ENCODE results near the gene GPR78.

The GPR78 gene

DNA sequence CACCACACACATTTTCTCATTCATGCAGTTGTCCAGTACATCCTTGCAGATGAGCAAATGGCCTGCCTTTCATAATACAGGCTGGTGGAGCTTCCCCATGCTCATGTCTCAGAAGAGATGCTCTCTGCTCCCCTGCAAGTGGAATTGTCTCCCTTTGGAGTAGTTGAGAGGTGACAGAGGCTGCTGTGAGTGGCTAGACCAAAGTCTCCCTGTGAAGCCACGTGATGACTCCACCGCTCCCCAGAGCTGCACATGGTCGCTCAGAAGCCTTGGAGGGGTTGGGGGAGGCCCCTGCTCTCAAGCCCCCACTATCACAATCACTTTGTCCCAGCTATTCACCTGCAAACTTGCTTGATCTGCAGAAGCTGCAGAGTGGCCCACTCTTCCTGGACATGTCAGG lies 1.5 kb upstream of the GPR78 start:
- no peak for ATAC-seq
- no peak for TF ChIP-seq TOX (CRISPR knock-in tag; IDR thresholded peaks at IDR 0.05; ENCODE audit: borderline replicate concordance)
- TF ChIP-seq ZFP3 (CRISPR knock-in tag; IDR thresholded peaks at IDR 0.05), result no peak
- TF ChIP-seq OSR1 (CRISPR knock-in tag; IDR thresholded peaks at IDR 0.05), result no peak

- ATAC-seq, result no peak
- no peak for TF ChIP-seq RARB (CRISPR knock-in tag; IDR thresholded peaks at IDR 0.05)
- no peak for TF ChIP-seq ESRRG (CRISPR knock-in tag; IDR thresholded peaks at IDR 0.05)
- TF ChIP-seq ZFP3 (CRISPR knock-in tag; IDR thresholded peaks at IDR 0.05), result no peak
- TF ChIP-seq ZNF565 (CRISPR knock-in tag; conservative IDR thresholded peaks at IDR 0.05; ENCODE audit: low read depth), result no peak
- TF ChIP-seq BACH2 (CRISPR knock-in tag; IDR thresholded peaks at IDR 0.05; ENCODE audit: borderline replicate concordance), result no peak
- TF ChIP-seq ZFP30 (CRISPR knock-in tag; IDR thresholded peaks at IDR 0.05), result no peak
- TF ChIP-seq SNAI2 (CRISPR knock-in tag; IDR thresholded peaks at IDR 0.05), result no peak
- TF ChIP-seq CSDC2 (CRISPR knock-in tag; IDR thresholded peaks at IDR 0.05), result no peak
Measured at GRCh38 chr4:8579526-8580320, 469 bp upstream of the GPR78 start.

- ATAC-seq, result peak; percentile 9; the same call in 1 of the 3 replicates
- TF ChIP-seq BACH2 (CRISPR knock-in tag; IDR thresholded peaks at IDR 0.05; ENCODE audit: borderline replicate concordance) (no peak), CSDC2 (CRISPR knock-in tag; IDR thresholded peaks at IDR 0.05) (no peak), ZC3H10 (CRISPR knock-in tag; IDR thresholded peaks at IDR 0.05) (no peak), ZNF8 (CRISPR knock-in tag; IDR thresholded peaks at IDR 0.05) (no peak), PPARA (CRISPR knock-in tag; IDR thresholded peaks at IDR 0.05; ENCODE audit: borderline replicate concordance) (no peak), RARB (CRISPR knock-in tag; IDR thresholded peaks at IDR 0.05) (no peak), OSR1 (CRISPR knock-in tag; IDR thresholded peaks at IDR 0.05) (no peak), TCF4 (CRISPR knock-in tag; IDR thresholded peaks at IDR 0.05; ENCODE audit: borderline replicate concordance) (no peak), TSHZ2 (CRISPR knock-in tag; IDR thresholded peaks at IDR 0.05) (no peak), ISL1 (CRISPR knock-in tag; IDR thresholded peaks at IDR 0.05) (no peak), ZNF70 (CRISPR knock-in tag; IDR thresholded peaks at IDR 0.05) (no peak), ARNTL (CRISPR knock-in tag; IDR thresholded peaks at IDR 0.05; ENCODE audit: borderline replicate concordance, low read depth) (no peak), PATZ1 (CRISPR knock-in tag; IDR thresholded peaks at IDR 0.05; ENCODE audit: borderline replicate concordance) (no peak), ZNF565 (CRISPR knock-in tag; conservative IDR thresholded peaks at IDR 0.05; ENCODE audit: low read depth) (no peak), ESRRG (CRISPR knock-in tag; IDR thresholded peaks at IDR 0.05) (no peak), SNAI2 (CRISPR knock-in tag; IDR thresholded peaks at IDR 0.05) (no peak)
- TF ChIP-seq, protein P1, sequence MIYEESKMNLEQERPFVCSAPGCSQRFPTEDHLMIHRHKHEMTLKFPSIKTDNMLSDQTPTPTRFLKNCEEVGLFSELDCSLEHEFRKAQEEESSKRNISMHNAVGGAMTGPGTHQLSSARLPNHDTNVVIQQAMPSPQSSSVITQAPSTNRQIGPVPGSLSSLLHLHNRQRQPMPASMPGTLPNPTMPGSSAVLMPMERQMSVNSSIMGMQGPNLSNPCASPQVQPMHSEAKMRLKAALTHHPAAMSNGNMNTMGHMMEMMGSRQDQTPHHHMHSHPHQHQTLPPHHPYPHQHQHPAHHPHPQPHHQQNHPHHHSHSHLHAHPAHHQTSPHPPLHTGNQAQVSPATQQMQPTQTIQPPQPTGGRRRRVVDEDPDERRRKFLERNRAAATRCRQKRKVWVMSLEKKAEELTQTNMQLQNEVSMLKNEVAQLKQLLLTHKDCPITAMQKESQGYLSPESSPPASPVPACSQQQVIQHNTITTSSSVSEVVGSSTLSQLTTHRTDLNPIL (CRISPR knock-in tag; IDR thresholded peaks at IDR 0.05; ENCODE audit: low read depth), result no peak
Measured at GRCh38 chr4:8581094-8581861, 1.1 kb downstream of the GPR78 start.

GRCh38 chr4:8582016-8582415 lies 1.8 kb downstream of the GPR78 start:
- ATAC-seq, result no peak
- no peak for TF ChIP-seq ZNF8 (CRISPR knock-in tag; IDR thresholded peaks at IDR 0.05)
- TF ChIP-seq POU6F1 (CRISPR knock-in tag; IDR thresholded peaks at IDR 0.05; ENCODE audit: borderline replicate concordance, low read depth), result no peak
- TF ChIP-seq PPARA (CRISPR knock-in tag; IDR thresholded peaks at IDR 0.05; ENCODE audit: borderline replicate concordance), result no peak
- no peak for TF ChIP-seq TSHZ2 (CRISPR knock-in tag; IDR thresholded peaks at IDR 0.05)
- no peak for TF ChIP-seq ISL1 (CRISPR knock-in tag; IDR thresholded peaks at IDR 0.05)
- no peak for TF ChIP-seq RARB (CRISPR knock-in tag; IDR thresholded peaks at IDR 0.05)
